ENCODE results near the gene KDM5B. TPM values are rescaled to one million over a fixed set of nuclear protein-coding genes. Genes with fewer than 3 reads are reported as not detected.

The KDM5B gene
- total RNA-seq, 1 donor from 2014 or later: 316 TPM

GRCh38 chr1:202688401-202688800 is 119.8 kb downstream of the KDM5B start:
- H3K36me3 Mint-ChIP-seq (ENCODE audit: insufficient read depth): no peaks in the 10 kb centered on the region
- DNase-seq (ENCODE audit: low spot score, unreplicated experiment): no peak
- H3K4me3 Mint-ChIP-seq (ENCODE audit: low read depth): no peak overlapping the region
- H3K27ac Mint-ChIP-seq: no peak overlapping the region
- H3K27me3 Mint-ChIP-seq: peaks cover 42% of the 10 kb centered on the region
- H3K4me1 Mint-ChIP-seq (ENCODE audit: low read depth): peaks cover 15% of the 10 kb centered on the region
- TF ChIP-seq, protein P1, sequence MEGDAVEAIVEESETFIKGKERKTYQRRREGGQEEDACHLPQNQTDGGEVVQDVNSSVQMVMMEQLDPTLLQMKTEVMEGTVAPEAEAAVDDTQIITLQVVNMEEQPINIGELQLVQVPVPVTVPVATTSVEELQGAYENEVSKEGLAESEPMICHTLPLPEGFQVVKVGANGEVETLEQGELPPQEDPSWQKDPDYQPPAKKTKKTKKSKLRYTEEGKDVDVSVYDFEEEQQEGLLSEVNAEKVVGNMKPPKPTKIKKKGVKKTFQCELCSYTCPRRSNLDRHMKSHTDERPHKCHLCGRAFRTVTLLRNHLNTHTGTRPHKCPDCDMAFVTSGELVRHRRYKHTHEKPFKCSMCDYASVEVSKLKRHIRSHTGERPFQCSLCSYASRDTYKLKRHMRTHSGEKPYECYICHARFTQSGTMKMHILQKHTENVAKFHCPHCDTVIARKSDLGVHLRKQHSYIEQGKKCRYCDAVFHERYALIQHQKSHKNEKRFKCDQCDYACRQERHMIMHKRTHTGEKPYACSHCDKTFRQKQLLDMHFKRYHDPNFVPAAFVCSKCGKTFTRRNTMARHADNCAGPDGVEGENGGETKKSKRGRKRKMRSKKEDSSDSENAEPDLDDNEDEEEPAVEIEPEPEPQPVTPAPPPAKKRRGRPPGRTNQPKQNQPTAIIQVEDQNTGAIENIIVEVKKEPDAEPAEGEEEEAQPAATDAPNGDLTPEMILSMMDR (IDR thresholded peaks at IDR 0.05; ENCODE audit: unreplicated experiment): no peak
- no peaks in the 10 kb centered on the region for H3K9me3 Mint-ChIP-seq (ENCODE audit: low read depth)

DNA sequence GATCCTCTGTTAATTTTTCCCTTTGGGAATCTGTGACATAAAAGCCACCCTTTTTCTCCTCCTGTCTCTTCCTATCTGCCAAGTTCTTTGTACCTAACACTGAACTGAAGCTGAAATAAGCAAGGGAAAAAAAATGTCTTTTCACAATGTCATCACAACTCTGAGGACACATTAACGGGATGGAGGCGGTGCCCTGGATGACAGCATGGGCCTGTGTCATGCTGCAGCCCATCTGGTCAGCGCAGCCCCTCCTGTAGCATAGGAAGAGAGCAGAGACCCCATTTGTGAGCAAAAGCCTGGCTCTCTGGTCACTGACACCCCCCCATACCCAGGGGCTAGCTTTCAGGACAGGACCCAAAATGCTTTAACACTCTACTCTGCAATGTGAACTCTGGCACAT is 120.4 kb downstream of the KDM5B start:
- Mint-ChIP-seq H3K36me3 (ENCODE audit: insufficient read depth) (no peaks in the 10 kb centered on the region), H3K4me1 (ENCODE audit: low read depth) (peaks cover 15% of the 10 kb centered on the region), H3K27me3 (peaks cover 38% of the 10 kb centered on the region), H3K4me3 (ENCODE audit: low read depth) (no peak overlapping the region), H3K27ac (no peak overlapping the region), H3K9me3 (ENCODE audit: low read depth) (no peaks in the 10 kb centered on the region)
- DNase-seq (ENCODE audit: low spot score, unreplicated experiment): no peak
- TF ChIP-seq, protein P1 (IDR thresholded peaks at IDR 0.05; ENCODE audit: unreplicated experiment): no peak

DNA sequence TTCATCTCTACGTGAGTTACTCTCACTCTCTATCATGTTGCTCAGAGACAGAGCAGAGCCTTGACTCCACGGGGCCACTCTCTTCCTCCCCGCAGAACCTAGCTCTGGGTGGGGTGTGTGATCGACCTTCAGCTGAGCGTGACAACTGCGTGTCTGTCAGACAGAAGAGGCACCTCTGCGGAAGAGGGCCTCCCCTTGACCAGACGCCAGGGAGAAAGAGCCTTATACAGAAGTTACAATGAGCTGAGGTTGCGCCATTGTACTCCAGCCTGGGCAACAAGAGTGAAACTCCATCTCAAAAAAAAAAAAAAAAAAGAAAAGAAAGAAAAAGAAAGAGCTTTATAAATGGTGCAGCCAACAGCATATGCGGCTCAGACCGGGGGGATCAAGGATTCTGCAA is 120.9 kb downstream of the KDM5B start:
- no peak for DNase-seq (ENCODE audit: low spot score, unreplicated experiment)
- no peaks in the 10 kb centered on the region for H3K36me3 Mint-ChIP-seq (ENCODE audit: insufficient read depth)
- peaks cover 38% of the 10 kb centered on the region for H3K27me3 Mint-ChIP-seq
- peak overlapping the region; percentile 14 for H3K27ac Mint-ChIP-seq
- peaks cover 15% of the 10 kb centered on the region for H3K4me1 Mint-ChIP-seq (ENCODE audit: low read depth)
- H3K4me3 Mint-ChIP-seq (ENCODE audit: low read depth): no peak overlapping the region
- TF ChIP-seq, protein P1 (IDR thresholded peaks at IDR 0.05; ENCODE audit: unreplicated experiment): no peak
- H3K9me3 Mint-ChIP-seq (ENCODE audit: low read depth): no peaks in the 10 kb centered on the region

GRCh38 chr1:202685641-202686040 is 122.6 kb downstream of the KDM5B start:
- DNase-seq (ENCODE audit: low spot score, unreplicated experiment): no peak

GRCh38 chr1:202684716-202685115 is 123.5 kb downstream of the KDM5B start:
- Mint-ChIP-seq H3K9me3 (ENCODE audit: low read depth) (no peaks in the 10 kb centered on the region), H3K4me1 (ENCODE audit: low read depth) (peaks cover 15% of the 10 kb centered on the region), H3K27me3 (peaks cover 22% of the 10 kb centered on the region), H3K36me3 (ENCODE audit: insufficient read depth) (no peaks in the 10 kb centered on the region), H3K27ac (no peak overlapping the region), H3K4me3 (ENCODE audit: low read depth) (no peak overlapping the region)
- TF ChIP-seq, protein P1 (IDR thresholded peaks at IDR 0.05; ENCODE audit: unreplicated experiment): no peak
- DNase-seq (ENCODE audit: low spot score, unreplicated experiment): no peak

More at GRCh38 chr1:202685641-202686040, 122.6 kb downstream of the KDM5B start:
- Mint-ChIP-seq H3K27me3 (peaks cover 29% of the 10 kb centered on the region), H3K36me3 (ENCODE audit: insufficient read depth) (no peaks in the 10 kb centered on the region), H3K9me3 (ENCODE audit: low read depth) (no peaks in the 10 kb centered on the region), H3K27ac (no peak overlapping the region), H3K4me3 (ENCODE audit: low read depth) (no peak overlapping the region), H3K4me1 (ENCODE audit: low read depth) (peaks cover 15% of the 10 kb centered on the region)
- TF ChIP-seq, protein P1 (IDR thresholded peaks at IDR 0.05; ENCODE audit: unreplicated experiment): no peak
